HG02588 (cell line): ENCODE results near the gene WWOX.

ENCODE experiments used
- ATAC-seq: cut with Tn5 transposase; IDR thresholded peaks from one replicate; pipeline ENCODE4 v1.9.1; 2021; ENCODE audit warnings: mild to moderate bottlenecking, moderate library complexity; ENCODE audit not compliant: unreplicated experiment

The WWOX gene

GRCh38 chr16:78102865-78103264, 3.4 kb downstream of the WWOX start:
- ATAC-seq: no peak

GRCh38 chr16:78105517-78105916, 6.1 kb downstream of the WWOX start:
- no peak for ATAC-seq

- no peak for ATAC-seq
Observed at GRCh38 chr16:78106686-78107085, 7.2 kb downstream of the WWOX start.

- no peak for ATAC-seq
Observed at GRCh38 chr16:78108451-78108850, 9.0 kb downstream of the WWOX start.

- ATAC-seq: no peak
Observed at GRCh38 chr16:78113258-78113657, 13.8 kb downstream of the WWOX start.

GRCh38 chr16:78115659-78116058, 16.2 kb downstream of the WWOX start:
- no peak for ATAC-seq

- ATAC-seq: no peak
Observed at GRCh38 chr16:78116946-78117345, 17.5 kb downstream of the WWOX start.

GRCh38 chr16:78117391-78117790, 17.9 kb downstream of the WWOX start:
- ATAC-seq: no peak

GRCh38 chr16:78118469-78119025, 19.1 kb downstream of the WWOX start:
- no peak for ATAC-seq

- ATAC-seq: no peak
Observed at GRCh38 chr16:78122774-78123315, 23.4 kb downstream of the WWOX start.

- ATAC-seq: no peak
Observed at GRCh38 chr16:78125112-78125844, 25.8 kb downstream of the WWOX start.

- ATAC-seq: no peak
Observed at GRCh38 chr16:78126662-78127061, 27.2 kb downstream of the WWOX start.

- no peak for ATAC-seq
Observed at GRCh38 chr16:78127130-78127529, 27.7 kb downstream of the WWOX start.

- no peak for ATAC-seq
Observed at GRCh38 chr16:78128913-78129312, 29.5 kb downstream of the WWOX start.

GRCh38 chr16:78129349-78129748, 29.9 kb downstream of the WWOX start:
- no peak for ATAC-seq

GRCh38 chr16:78130083-78130608, 30.7 kb downstream of the WWOX start:
- no peak for ATAC-seq

GRCh38 chr16:78130950-78131349, 31.5 kb downstream of the WWOX start:
- no peak for ATAC-seq

GRCh38 chr16:78133919-78134318, 34.5 kb downstream of the WWOX start:
- ATAC-seq: no peak

GRCh38 chr16:78134944-78135619, 35.6 kb downstream of the WWOX start:
- no peak for ATAC-seq

- no peak for ATAC-seq
Observed at GRCh38 chr16:78137179-78137578, 37.7 kb downstream of the WWOX start.

GRCh38 chr16:78137782-78138616, 38.5 kb downstream of the WWOX start:
- ATAC-seq: no peak
